NCI-H2171 treated with DMSO at 0.1 percent for 48 hours (cell line): ENCODE results near the gene USP37.

Source experiments
- DNase-seq: peaks from one replicate; lab custom pipeline; 2025; lab: John Stamatoyannopoulos, UW

The USP37 gene

DNA sequence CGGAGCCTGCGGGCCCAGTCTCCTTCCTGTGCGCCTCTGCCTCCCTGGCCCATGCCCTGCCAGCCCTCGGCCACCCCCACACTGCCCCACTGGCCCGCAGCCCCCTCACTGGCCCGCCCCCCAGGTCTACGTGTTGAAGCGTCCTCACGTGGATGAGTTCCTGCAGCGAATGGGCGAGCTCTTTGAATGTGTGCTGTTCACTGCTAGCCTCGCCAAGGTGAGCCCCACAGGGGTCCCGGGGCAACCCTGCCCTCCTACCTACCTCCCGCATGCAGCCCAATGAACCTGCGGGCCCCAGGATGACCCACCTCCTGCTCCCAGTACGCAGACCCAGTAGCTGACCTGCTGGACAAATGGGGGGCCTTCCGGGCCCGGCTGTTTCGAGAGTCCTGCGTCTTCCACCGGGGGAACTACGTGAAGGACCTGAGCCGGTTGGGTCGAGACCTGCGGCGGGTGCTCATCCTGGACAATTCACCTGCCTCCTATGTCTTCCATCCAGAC, 165.2 kb downstream of the USP37 start:
- no peak for DNase-seq

- DNase-seq = no peak
Observed at GRCh38 chr2:218402491-218402901, 165.7 kb downstream of the USP37 start.

- no peak for DNase-seq
Observed at GRCh38 chr2:218401890-218402289, 166.3 kb downstream of the USP37 start.

GRCh38 chr2:218400930-218401881, 166.9 kb downstream of the USP37 start:
- DNase-seq = no peak
